Skin epidermis (tissue), 12 donors: ENCODE results near the gene COG7.
A peak's percentile ranks its signal among the peaks of the same experiment; 100 is the strongest.
"Not testable (repeated sequence)": the region's sequence is repeated elsewhere in the genome, so short reads cannot be mapped to it uniquely, and the experiment has no call there.

ENCODE experiments used
- H3K27ac ChIP-seq, 21 experiments: fragments of 200-600 bp; sonication (generic) in 11 of 21; one replicate each; pipeline ENCODE4 v1.5.0; 2020; ENCODE audit warnings: mild to moderate bottlenecking in 3 of 21, inconsistent platforms in 2 of 21, moderate library complexity in 2 of 21
- H3K4me3 ChIP-seq, 7 experiments: fragments of 200-600 bp; sonication (generic) in 2 of 7; one replicate each; pipeline ENCODE4 v1.5.0; 2020; ENCODE audit warnings: inconsistent platforms in 2 of 7, mild to moderate bottlenecking in 2 of 7, moderate library complexity in 1 of 7

The COG7 gene

DNA sequence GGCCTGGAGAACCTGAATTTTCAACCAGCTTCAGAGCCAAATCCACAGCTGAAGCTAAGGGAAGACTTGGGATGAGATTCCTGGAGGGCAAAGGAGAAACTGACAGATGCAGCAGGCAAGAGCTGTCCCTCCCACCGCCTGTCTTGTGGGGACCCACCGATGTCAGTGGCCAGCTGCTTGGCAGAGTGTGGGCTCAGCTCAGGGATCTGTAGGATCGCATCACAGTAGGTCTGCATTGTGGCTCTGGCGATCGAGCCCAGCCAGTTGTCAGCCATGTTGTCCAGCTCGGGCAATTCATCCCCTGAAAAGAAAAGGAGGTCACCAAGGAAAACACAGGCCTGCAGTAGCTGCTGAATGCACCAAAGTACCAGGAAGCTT lies 60.8 kb downstream of the COG7 start:
- H3K27ac ChIP-seq, result peak overlapping the region in 1 of 21 experiments; percentile 56
- H3K4me3 ChIP-seq, result no peak overlapping the region

DNA sequence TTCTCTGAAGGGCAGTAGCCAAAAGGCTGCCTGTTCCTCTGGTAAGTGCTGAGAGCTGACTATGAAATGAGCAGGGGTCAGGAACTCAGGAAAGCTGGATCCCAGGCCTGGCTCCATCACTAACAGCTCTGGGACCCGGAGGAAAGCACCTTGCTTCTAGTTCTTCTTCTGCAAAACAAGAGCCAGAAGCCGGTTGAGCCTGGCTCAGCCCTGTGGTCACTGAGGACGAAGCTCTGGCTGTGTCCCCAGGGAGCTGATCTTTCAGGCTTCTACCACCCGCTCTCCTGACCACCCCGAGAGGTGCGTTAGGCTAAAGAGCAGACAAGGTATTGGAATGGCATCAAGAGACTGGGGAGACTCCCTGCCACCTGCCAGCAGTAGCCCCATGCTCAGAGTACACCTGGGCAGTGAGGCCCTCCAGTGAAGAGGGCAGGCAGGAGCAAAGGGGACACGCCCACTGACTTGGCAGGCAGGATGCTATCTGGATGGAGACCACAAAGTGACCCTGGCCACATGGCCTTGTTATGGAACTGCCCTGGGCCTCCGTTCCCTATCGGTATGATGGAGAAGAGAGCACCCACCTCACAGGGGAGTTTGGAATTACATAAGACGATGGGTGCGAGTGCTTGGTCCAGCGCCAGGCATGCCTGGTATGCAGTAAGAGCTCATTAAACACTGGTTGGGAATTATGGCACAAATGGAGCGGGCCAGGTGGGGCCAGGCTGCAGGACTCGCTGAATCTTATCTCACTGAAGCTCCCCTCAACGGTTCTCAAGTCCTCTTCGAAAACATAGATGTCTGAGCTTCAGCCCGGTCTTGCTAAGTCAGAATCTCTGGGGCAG lies 61.4 kb downstream of the COG7 start:
- Histone ChIP-seq H3K27ac (no peak overlapping the region), H3K4me3 (no peak overlapping the region)

DNA sequence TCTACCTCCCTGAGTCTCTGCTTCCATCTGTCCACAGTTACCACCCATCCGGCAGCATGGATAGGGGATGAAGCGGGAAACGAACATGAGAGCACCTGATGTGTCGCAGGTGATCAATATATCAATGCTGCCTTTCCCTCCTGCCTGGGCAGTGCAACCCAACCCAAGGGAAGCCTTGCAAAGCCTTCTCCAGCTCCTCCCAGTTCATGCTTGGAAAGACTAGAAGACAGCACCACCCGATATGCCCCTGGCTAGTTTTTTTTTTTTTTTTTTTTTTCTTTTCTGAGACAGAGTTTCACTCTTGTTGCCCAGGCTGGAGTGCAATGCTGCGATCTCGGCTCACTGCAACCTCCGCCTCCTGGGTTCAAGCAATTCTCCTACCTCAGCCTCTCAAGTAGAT lies 63.1 kb downstream of the COG7 start:
- H3K4me3 ChIP-seq, H3K27ac ChIP-seq: not testable (repeated sequence)

DNA sequence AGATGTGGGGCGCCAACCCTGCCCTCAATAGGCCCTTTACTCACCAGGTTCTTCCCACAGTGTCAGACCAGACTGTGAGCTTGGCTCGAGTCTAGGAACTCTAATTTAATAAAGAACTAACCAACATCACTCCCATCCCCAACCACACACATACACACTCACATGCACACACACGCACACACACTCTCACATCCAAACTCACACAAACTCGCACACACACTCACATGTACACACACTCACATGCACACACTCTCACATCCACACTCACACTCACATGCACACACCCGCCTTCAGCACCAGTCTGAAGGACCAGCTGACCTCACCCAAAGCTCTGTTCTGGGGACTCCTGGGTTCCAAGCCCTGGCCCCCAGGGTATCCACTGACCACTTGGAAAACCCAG lies 63.8 kb downstream of the COG7 start:
- H3K4me3 ChIP-seq, result no peak overlapping the region

DNA sequence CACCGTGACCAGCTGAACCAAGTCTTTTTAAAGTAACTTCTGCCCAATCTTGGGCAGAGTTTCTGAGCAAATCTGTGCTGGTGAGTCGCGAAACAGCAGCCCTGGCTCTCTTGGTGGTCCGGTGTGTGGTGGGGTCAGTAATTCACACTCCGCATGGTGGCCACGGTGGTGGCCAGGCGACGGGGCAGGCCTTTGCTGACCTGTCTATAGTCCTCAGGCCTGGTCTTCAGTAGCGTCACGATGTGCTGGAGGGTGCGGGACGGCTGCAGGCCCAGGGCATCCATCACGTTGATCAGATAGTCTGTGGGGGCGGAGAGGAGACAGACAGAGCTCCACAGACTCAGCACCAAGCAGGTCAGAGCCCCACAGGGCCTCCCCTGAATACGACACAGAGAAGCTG lies 64.2 kb downstream of the COG7 start:
- no peak overlapping the region for H3K27ac ChIP-seq
- no peak overlapping the region for H3K4me3 ChIP-seq

More for the DNA sequence above, 63.8 kb downstream of the COG7 start:
- H3K27ac ChIP-seq, result no peak overlapping the region

DNA sequence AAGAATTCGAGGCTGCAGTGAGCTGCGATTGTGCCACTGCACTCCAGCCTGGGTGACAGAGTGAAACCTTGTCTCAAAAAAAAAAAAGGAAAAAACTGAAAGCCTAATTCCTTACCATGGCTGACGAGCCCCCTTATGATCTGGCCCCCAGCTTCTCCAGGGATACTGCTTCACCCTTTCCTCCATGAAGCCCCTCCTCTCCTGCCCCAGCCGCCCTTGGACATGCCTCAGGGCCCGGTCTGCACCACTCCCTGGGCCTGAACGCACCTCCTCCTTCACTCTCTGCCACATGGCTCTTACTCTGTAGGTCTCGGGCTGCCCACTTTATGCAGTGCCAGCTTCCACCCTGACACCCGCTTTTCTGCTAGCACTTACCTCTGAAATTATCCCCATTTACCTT lies 65.3 kb downstream of the COG7 start:
- H3K27ac ChIP-seq, result no peak overlapping the region
- H3K4me3 ChIP-seq, result no peak overlapping the region

DNA sequence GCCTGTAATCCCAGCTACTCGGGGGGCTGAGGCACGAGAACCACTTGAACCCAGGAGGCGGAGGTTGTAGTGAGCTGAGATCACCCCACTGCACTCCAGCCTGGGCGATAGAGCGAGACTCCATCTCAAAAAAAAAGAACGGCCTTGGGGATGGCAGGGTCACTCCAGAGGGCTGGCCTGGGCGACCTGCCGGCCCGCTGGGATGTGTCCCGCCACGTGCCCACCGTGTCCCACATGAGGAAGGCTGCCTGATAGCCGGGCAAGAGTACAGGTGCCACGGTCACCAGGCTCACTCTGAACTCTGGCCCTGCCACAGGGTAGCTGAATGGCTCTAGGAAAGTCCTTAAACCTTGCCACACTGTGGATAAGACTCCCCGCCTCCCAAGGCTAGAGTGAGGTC lies 67.5 kb downstream of the COG7 start:
- H3K4me3 ChIP-seq, result no peak overlapping the region
- H3K27ac ChIP-seq, result peak overlapping the region in 10 of 21 experiments; percentile 20 to 69 (median 50)

DNA sequence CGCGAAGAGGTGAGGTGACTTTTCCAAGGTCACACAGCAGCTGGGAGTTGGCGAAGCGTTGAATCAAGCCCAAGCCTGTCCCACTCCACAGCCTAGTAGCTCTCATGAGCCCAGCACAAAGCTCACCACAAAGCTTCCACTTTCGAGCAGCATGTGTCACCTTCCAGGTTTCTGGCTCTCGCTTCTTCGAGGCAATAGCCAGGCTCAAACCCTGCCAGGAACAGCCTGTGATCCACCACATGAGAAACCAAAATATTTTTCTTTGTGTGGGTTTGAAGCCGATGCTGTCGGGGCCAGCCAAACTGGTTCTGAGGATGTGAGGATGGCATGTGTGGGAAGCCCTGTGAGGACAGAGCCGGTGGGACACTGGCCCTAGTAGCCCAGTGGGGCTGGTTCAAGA lies 68.1 kb downstream of the COG7 start:
- H3K4me3 ChIP-seq, result no peak overlapping the region
- peak overlapping the region in 10 of 21 experiments; percentile 20 to 69 (median 50) for H3K27ac ChIP-seq

DNA sequence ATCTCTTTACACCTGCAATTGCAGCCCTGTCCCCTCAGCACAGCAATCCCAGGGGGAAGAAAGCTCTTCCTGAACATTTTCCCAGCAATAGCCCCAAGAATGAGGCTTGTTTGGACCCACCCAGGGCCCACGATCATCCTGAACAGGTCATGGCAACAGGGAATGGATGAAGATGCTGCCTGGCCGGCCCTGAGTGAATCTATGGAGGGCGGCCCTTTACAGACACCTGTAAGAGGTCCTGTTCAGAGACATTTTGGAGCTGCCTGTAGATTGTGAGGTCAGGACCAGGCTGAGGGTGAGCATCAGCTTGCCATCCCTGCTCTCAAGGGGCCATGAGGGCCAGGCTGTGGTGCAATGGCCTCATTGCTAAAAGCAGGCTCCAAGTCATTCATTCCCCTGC lies 69.1 kb downstream of the COG7 start:
- Histone ChIP-seq H3K27ac (peak overlapping the region in 3 of 21 experiments; percentile 22 to 68 (median 28)), H3K4me3 (no peak overlapping the region)

DNA sequence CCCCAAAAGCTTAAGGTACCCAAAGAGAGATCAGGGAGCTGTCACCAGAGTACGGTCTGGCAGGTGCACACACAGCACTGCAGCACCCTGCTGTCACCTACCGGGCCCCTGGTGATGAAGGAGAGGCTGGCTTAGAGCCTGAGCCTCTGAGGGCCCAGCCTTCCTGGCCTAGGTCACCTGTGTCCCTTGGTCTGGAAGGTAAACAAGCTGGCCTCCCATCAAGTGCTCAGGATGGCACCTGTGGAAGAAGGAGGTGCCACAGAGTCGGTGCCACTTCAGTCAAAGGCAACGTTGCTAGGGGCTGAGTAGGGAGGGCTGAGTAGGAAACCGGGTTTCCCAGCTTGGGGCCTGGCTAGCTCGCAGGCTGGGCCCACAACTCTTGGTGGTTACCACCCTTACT lies 70.7 kb downstream of the COG7 start:
- H3K4me3 ChIP-seq, result no peak overlapping the region
- no peak overlapping the region for H3K27ac ChIP-seq

DNA sequence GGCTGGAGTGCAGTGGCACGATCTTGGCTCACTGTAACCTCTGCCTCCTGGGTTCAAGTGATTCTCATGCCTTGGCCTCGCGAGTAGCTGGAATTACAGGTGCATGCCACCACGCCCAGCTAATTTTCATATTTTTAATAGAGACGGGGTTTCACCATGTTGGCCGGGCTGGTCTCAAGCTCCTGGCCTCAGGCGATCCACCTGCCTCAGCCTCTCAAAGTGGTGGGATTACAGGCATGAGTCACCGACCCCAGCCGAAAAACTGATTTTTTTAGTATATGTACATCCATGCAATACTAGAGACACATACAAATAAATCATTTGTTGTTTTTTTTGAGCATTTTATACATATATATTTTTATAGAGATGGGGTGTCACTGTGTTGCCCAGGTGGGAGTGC lies 71.3 kb downstream of the COG7 start:
- peak overlapping the region in 1 of 21 experiments; percentile 41 for H3K27ac ChIP-seq
- H3K4me3 ChIP-seq, result not testable (repeated sequence)

DNA sequence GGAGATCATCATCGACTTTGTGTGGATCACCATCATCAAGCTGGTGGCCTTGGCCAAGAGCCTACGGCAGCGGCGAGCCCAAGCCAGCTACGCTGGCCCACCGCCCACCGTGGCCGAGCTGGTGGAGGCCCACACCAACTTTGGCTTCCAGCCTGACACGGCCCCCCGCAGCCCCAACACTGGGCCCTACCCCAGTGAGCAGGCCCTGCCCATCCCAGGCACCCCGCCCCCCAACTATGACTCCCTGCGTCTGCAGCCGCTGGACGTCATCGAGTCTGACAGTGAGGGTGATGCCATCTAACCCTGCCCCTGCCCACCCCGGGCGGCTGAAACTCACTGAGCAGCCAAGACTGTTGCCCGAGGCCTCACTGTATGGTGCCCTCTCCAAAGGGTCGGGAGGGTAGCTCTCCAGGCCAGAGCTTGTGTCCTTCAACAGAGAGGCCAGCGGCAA lies 72.5 kb downstream of the COG7 start:
- H3K4me3 ChIP-seq, result no peak overlapping the region

DNA sequence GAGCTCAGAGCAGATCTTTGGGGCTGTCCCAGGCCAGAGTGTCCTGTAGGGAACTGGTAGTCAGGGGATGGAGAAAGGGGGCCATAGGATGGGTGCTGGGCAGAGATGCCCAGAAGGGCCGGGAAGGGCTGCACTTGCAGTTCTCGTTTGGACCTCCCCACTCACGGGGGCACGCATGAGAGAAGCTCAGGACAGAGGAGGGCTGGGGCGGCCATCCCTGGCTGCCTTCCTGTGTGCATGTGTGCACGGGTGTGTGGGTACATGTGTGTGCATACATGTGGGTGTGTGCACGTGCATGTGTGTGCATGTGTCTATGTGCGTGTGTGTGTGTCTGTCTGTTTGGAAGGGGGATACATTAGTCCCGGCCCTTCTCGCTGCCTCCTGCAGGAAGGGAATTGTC lies 73.3 kb downstream of the COG7 start:
- no peak overlapping the region for H3K27ac ChIP-seq
- H3K4me3 ChIP-seq, result no peak overlapping the region

More for the DNA sequence above, 72.5 kb downstream of the COG7 start:
- no peak overlapping the region for H3K27ac ChIP-seq

DNA sequence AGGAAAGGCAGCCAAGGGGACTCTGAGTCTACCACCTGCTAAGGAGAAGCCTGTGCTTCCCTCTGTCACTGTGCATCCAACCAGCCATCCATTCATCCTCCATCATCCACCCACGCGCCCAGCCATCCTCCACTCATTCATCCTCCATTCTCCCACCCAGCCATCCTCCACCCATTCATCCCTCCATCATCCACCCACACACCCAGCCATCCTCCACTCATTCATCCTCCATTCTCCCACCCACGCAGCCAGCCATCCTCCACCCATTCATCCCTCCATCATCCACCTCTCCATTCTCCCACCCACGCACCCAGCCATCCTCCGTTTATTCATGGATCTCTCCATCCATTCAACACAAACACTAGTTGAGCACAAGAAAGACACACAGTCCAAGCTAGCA lies 74.1 kb downstream of the COG7 start:
- H3K4me3 ChIP-seq, result no peak overlapping the region
- no peak overlapping the region for H3K27ac ChIP-seq

DNA sequence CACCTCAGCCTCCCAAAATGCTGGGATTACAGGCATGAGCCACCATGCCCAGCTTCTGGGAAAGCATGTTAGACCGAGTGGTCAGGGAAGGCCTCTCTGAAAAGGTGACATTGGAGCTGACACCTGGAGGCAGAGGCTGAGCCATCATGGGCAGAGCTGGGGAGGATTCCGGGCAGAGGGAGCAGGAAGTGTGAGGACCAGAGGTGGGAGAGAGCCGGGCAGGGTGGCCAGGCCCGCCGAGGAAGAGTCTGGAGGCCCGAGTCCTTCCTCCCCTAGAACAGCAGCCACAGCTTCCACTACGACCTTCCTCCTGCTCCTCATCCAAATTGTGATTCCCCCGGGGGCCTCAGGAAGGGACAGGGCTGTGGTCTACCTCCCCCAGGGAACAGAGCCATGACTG lies 74.7 kb downstream of the COG7 start:
- Histone ChIP-seq H3K4me3 (no peak overlapping the region), H3K27ac (no peak overlapping the region)

DNA sequence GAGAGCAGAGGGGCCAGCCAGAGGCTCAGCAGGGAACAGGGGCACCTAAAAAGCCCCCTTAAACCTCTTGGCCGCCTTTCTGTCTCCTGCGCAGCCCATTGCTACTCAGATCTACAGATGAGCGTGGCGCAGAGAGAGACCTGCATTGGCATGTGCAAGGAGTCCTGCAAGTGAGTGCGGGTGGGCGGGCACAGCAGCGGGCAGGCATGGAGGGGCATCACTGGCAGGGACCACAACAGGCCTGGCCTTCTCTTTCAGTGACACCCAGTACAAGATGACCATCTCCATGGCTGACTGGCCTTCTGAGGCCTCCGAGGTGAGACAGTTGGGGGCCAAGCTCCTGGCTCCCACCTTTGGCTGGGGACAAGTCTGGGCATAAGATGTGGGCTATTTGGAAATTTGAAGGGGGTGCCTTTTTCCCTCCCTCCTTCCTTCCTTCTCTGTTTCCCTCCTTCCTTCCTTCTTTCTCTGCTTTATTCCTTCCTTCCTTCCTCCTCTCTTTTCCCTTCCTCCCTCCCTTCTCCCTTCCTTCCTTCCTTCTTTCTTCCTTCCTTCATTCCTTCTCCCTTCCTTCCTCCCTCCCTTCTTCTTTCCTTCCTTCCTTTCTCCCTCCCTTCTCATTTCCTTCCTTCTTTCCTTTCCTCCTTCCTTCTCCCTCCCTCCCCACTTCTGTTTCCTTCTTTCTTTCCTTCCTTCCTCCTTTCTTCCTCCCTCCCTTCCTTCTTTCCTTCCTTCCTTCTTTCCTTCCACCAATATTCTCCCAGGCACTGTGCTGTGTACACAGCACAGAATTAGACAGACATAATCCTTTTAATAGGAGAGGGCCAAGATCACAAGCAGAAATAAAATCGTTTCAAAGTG lies 75.7 kb downstream of the COG7 start:
- H3K27ac ChIP-seq, result no peak overlapping the region
- no peak overlapping the region for H3K4me3 ChIP-seq

DNA sequence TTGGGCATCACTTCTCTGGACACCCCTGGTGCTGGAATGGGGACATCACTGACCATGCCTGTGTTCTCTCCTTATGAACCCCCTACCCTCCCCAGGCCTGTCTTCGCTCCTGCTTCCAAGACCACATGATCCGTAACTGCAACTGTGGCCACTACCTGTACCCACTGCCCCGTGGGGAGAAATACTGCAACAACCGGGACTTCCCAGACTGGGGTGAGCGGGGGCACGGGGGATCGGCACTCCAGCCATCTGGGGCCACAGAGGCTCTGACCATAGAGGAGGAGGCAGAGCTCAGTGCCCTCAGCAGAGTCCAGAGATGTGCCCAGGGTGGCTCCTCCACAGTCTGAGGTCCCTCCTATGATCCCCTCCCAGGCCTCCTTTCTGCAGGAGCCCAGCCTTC lies 77.3 kb downstream of the COG7 start:
- Histone ChIP-seq H3K27ac (no peak overlapping the region), H3K4me3 (no peak overlapping the region)

DNA sequence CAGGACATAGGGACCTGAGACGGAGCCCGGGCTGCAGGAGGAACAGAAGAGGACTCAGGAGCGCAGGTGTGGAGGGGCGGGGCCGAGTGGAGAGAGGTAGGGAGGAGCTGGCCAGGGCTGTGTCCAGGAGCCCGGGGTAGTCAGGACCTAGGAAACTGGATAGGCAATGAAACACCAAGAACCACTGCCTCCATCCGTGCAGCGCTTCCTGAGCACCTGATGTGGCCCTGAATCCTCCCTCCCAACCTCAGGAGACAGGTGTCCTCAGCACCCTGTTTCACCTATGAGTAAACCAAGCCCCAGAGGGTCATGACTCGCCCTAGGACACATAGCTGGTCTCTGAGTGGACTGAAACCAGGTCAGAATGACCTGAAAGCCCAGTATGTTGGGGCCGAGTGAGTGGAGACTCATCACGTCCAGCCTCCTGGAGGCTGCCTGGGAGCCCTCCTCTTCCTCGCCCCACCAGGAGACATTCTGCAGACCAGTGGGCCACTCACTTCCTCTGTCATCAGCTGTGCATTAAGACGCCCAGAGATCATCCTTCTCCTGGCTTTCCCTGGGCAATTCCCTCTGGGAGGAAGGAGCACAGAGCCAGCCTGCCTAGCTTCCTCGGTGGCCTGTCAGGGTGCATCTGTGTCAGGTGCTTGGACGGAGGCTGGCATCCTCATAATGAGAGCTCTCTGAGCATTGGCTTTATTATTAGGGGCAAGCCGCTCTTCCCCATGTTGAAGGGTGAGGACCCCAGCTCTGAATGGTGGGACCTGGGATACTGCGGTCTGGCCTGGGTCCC lies 78.1 kb downstream of the COG7 start:
- H3K4me3 ChIP-seq, result no peak overlapping the region
- H3K27ac ChIP-seq, result no peak overlapping the region

DNA sequence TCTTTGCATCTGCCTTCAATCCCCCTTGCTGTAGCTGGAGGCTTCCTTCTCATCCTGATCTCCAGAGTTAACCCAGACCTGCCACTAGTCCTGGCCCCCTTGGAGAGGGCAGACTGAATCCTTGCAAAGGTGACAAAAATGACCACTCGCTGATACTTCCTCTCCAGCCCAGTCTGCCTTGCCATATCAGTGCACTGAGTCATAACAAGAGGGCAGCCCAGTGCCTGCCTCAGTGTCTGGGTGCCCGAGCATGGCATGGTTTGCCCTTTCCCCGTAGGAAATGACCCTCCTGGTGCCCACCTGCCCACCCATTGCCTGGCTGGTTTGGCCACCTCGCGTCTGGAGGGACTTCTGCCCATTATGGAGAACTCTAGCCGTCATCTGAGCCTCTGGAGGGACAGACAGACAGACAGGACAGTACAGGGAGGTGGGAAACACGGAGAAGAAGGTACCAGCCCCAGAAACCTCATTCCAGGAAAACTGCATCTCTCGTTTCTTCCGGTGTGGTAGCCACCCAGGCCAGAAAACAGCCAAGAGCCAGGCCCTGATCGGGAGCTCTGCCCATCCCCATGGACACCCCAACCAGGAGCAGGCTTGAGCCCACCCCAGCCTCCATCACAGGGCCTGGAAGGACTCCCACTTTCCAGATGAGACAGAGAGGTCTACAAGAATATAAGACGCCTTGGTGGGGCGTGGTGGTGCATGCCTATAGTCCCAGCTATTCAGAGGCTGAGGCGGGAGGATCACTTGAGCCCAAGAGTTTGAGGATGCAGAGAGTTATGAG lies 79.4 kb downstream of the COG7 start:
- Histone ChIP-seq H3K4me3 (no peak overlapping the region), H3K27ac (no peak overlapping the region)
